ENCODE data around the gene ACTL6A.

DNA sequence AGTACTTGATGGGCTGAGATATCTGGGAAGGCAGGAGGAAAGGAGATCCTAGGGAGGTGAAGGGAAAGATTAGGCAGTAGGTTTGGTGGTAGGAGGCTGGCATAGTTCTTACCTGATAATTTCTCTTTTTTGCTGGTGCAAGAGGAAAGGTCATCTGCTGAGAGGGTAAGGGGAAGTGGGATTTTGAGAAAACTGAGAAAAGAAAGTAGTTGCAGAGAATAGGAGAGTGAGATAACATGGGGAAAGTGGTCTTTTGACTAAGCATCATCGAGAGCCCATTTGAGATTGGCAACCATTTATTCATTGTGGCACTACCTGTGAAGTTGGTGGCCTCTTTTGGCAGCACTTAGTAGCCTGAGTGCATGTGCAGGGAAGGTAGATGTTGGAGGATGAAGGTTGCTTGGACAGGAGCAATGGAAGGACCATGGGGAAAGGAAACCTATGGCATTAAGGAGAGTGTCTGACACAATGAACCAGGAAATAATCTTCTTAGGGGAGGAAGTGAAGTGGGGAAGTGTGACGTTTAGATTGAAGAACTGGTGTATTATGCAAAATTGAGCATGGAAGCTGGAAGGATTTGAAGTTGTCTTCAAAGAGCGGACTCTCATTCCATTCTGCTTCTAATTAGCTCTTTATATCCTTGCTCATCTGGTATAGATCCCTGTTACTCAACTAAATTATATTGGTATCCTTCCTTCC is 68.2 kb downstream of the ACTL6A start:
- TF ChIP-seq, protein P1, sequence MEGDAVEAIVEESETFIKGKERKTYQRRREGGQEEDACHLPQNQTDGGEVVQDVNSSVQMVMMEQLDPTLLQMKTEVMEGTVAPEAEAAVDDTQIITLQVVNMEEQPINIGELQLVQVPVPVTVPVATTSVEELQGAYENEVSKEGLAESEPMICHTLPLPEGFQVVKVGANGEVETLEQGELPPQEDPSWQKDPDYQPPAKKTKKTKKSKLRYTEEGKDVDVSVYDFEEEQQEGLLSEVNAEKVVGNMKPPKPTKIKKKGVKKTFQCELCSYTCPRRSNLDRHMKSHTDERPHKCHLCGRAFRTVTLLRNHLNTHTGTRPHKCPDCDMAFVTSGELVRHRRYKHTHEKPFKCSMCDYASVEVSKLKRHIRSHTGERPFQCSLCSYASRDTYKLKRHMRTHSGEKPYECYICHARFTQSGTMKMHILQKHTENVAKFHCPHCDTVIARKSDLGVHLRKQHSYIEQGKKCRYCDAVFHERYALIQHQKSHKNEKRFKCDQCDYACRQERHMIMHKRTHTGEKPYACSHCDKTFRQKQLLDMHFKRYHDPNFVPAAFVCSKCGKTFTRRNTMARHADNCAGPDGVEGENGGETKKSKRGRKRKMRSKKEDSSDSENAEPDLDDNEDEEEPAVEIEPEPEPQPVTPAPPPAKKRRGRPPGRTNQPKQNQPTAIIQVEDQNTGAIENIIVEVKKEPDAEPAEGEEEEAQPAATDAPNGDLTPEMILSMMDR (IDR thresholded peaks at IDR 0.05; ENCODE audit: poor library complexity, severe bottlenecking): no peak
- TF ChIP-seq POLR2AphosphoS5 (IDR thresholded peaks at IDR 0.05): no peak

Measured in neural cell (in vitro differentiated cells).